Measurements from ENCODE around the gene FBXW11.

- TF ChIP-seq POLR2A (IDR thresholded peaks at IDR 0.05) (no peak), POLR2AphosphoS5 (IDR thresholded peaks at IDR 0.05) (no peak)
Observed at GRCh38 chr5:172008111-172008455, 1.6 kb upstream of the FBXW11 start.
